Measurements from ENCODE around the gene NEDD4L. TPM values are rescaled to one million over a fixed set of nuclear protein-coding genes. Genes with fewer than 3 reads are reported as not detected.

The NEDD4L gene
- total RNA-seq, 2 experiments from 2014 or later, result 11.2 to 13.7 TPM

DNA sequence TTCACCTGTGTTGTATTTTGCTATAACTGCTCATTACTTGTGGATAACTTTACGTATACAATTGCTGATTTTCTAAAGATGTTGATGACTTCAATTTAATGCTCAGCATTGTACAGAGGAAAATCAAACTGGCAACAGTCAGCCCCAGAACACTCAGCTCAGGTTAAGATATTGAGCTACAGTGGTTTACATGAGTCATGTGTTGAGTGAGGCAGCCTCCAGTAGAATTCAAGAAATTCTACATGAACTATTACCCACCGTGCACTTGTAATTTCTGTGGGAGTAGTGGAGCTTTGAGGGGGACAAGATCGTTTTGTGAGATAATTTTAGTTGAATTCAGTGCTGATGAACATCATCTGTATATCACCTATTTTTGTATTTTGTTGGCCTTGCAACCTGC, 292.6 kb downstream of the NEDD4L start:
- Histone ChIP-seq H3K36me3 (ENCODE audit: insufficient read depth, low read length) (no peaks in the 10 kb centered on the region), H3K27me3 (ENCODE audit: control insufficient read depth in 1 of 2, insufficient read depth in 2 of 2, low read length in 2 of 2) (no peaks in the 10 kb centered on the region), H3K4me3 (ENCODE audit: low read length) (no peak overlapping the region), H3K4me1 (ENCODE audit: insufficient read depth, low read length) (no peaks in the 10 kb centered on the region), H3K27ac (ENCODE audit: low read depth in 1 of 2, low read length in 2 of 2) (no peak overlapping the region), H3K9me3 (ENCODE audit: control insufficient read depth in 1 of 2, insufficient read depth in 1 of 2, low read length in 2 of 2) (no peaks in the 10 kb centered on the region)
- CTCF ChIA-PET, result no interaction called here
- Mint-ChIP-seq H3K9me3 (no peaks in the 10 kb centered on the region), H3K27me3 (no peaks in the 10 kb centered on the region), H3K4me3 (no peak overlapping the region), H3K4me1 (ENCODE audit: low read depth) (no peaks in the 10 kb centered on the region), H3K36me3 (ENCODE audit: low read depth) (no peaks in the 10 kb centered on the region), H3K27ac (no peak overlapping the region)
- POLR2A ChIA-PET, result no interaction called here
- TF ChIP-seq, protein P1, sequence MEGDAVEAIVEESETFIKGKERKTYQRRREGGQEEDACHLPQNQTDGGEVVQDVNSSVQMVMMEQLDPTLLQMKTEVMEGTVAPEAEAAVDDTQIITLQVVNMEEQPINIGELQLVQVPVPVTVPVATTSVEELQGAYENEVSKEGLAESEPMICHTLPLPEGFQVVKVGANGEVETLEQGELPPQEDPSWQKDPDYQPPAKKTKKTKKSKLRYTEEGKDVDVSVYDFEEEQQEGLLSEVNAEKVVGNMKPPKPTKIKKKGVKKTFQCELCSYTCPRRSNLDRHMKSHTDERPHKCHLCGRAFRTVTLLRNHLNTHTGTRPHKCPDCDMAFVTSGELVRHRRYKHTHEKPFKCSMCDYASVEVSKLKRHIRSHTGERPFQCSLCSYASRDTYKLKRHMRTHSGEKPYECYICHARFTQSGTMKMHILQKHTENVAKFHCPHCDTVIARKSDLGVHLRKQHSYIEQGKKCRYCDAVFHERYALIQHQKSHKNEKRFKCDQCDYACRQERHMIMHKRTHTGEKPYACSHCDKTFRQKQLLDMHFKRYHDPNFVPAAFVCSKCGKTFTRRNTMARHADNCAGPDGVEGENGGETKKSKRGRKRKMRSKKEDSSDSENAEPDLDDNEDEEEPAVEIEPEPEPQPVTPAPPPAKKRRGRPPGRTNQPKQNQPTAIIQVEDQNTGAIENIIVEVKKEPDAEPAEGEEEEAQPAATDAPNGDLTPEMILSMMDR (IDR thresholded peaks at IDR 0.05), result no peak
- ATAC-seq (ENCODE audit: poor library complexity) (no peak), DNase-seq (no peak)
- intact Hi-C loops (cut with DNase I, micrococcal nuclease), result no loop called here

DNA sequence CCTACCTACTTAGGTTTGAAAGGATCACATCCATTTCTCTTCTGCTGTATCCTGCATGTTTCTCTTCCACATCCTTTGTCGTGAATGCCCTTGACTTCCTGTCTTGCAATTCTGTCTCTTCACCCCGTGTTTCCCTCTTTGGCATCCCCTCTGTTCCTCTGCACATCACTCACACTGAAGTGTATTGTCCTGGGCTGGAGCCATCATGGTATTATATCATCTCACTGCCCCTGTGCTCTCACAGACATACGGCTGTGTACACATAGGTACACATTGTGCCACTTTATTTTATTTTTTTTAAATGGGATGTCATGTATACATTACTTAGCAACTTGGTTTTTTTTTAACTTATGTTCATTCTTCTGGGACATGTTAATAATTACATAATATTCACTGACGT, 293.3 kb downstream of the NEDD4L start:
- no peak overlapping the region for H3K27ac Mint-ChIP-seq
- ATAC-seq (ENCODE audit: poor library complexity), result no peak
- intact Hi-C loops (cut with DNase I, micrococcal nuclease), result no loop called here
- H3K9me3 Mint-ChIP-seq, result no peaks in the 10 kb centered on the region
- Histone ChIP-seq H3K9me3 (ENCODE audit: control insufficient read depth in 1 of 2, insufficient read depth in 1 of 2, low read length in 2 of 2) (no peaks in the 10 kb centered on the region), H3K4me3 (ENCODE audit: low read length) (no peak overlapping the region), H3K27ac (ENCODE audit: low read depth in 1 of 2, low read length in 2 of 2) (no peak overlapping the region), H3K27me3 (ENCODE audit: control insufficient read depth in 1 of 2, insufficient read depth in 2 of 2, low read length in 2 of 2) (no peaks in the 10 kb centered on the region), H3K36me3 (ENCODE audit: insufficient read depth, low read length) (no peaks in the 10 kb centered on the region), H3K4me1 (ENCODE audit: insufficient read depth, low read length) (no peaks in the 10 kb centered on the region)
- ChIA-PET POLR2A (no interaction called here), CTCF (no interaction called here)
- no peak for DNase-seq
- no peaks in the 10 kb centered on the region for H3K36me3 Mint-ChIP-seq (ENCODE audit: low read depth)
- H3K4me1 Mint-ChIP-seq (ENCODE audit: low read depth), result no peaks in the 10 kb centered on the region
- no peaks in the 10 kb centered on the region for H3K27me3 Mint-ChIP-seq
- H3K4me3 Mint-ChIP-seq, result no peak overlapping the region
- TF ChIP-seq, protein P1 (IDR thresholded peaks at IDR 0.05), result no peak

DNA sequence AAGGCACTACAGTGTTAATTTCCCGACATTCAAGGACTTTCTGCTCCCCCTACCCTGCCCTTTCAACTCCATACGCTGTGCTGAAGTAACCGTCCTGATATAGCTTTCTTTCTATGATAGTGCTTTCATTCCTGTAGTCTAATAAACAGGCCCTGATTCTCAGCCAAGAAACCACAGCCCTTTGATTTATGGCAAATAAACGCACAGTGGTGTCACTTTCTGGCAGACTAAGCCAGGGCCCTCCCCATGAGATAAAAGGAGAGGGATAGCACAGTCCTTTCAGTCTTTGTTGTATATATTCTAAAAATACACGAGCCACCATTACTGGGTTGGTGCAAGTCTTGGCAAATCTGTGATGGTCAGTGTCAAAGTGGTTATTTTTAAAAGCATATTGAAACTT, 293.7 kb downstream of the NEDD4L start:
- H3K27me3 ChIP-seq (ENCODE audit: control insufficient read depth in 1 of 2, insufficient read depth in 2 of 2, low read length in 2 of 2), result no peaks in the 10 kb centered on the region
- ChIA-PET CTCF (no interaction called here), POLR2A (no interaction called here)
- no peaks in the 10 kb centered on the region for H3K36me3 ChIP-seq (ENCODE audit: insufficient read depth, low read length)
- Mint-ChIP-seq H3K4me3 (no peak overlapping the region), H3K9me3 (no peaks in the 10 kb centered on the region), H3K4me1 (ENCODE audit: low read depth) (no peaks in the 10 kb centered on the region), H3K27ac (no peak overlapping the region), H3K27me3 (no peaks in the 10 kb centered on the region), H3K36me3 (ENCODE audit: low read depth) (no peaks in the 10 kb centered on the region)
- H3K9me3 ChIP-seq (ENCODE audit: control insufficient read depth in 1 of 2, insufficient read depth in 1 of 2, low read length in 2 of 2), result no peaks in the 10 kb centered on the region
- no peak for ATAC-seq (ENCODE audit: poor library complexity)
- no peak for DNase-seq
- H3K4me3 ChIP-seq (ENCODE audit: low read length), result no peak overlapping the region
- TF ChIP-seq, protein P1 (IDR thresholded peaks at IDR 0.05), result no peak
- no peaks in the 10 kb centered on the region for H3K4me1 ChIP-seq (ENCODE audit: insufficient read depth, low read length)
- no peak overlapping the region for H3K27ac ChIP-seq (ENCODE audit: low read depth in 1 of 2, low read length in 2 of 2)
- intact Hi-C loops (cut with DNase I, micrococcal nuclease), result no loop called here

All from CD4-positive, alpha-beta T cell (primary cell).